ENCODE results near the gene F5.

Gene F5

GRCh38 chr1:169586395-169587255 lies at the start of gene F5:
Gene F5 (minus strand): TSS chr1:169586481. CDS start chr1:169586386, 95 bp downstream.
- peak; percentile 39 to 50 for DNase-seq (ENCODE audit: low read depth in 2 of 2, low spot score in 1 of 2)

DNA sequence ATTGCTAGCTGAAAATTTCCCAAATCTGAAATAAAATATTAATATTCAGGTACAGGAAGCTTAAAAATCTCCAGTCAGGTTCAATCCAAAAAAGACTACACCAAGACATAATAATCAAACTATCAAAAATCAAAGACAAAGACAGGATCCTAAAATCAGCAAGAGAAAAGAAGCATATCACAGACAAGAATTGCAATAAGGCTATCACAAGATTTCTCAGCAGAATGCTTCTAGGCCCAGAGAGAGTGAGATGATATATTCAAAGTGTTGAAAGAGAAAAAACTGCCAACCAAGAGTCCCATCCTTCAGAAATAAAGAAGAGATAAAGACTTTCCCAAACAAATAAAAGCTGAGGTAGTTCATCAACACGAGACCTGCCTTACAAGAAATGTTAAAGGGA lies 48.6 kb upstream of the F5 start:
- DNase-seq (ENCODE audit: low read depth in 2 of 2, low spot score in 1 of 2): no peak

DNA sequence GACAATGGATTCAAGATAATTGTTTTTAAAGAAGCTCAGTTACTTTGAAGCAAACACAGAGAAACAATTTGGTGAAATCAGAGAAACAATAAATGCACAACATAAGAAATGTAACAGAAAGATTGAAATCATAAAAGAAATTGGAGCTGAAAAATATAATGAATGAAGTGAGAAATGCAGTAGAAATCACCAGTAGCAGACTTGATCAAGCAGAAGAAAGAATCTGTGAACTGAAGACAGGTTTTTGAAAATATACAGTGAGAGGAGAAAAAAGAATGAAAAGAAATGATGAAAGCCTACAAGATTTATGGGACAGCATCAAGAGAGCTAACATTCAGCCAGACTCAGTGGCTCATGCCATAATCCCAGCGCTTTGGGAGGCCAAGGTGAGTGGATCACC lies 47.9 kb upstream of the F5 start:
- DNase-seq (ENCODE audit: low read depth in 2 of 2, low spot score in 1 of 2): no peak

- DNase-seq (ENCODE audit: low read depth in 2 of 2, low spot score in 1 of 2): no peak
Observed at GRCh38 chr1:169631249-169631648, 45.0 kb upstream of the F5 start.

- DNase-seq (ENCODE audit: low read depth in 2 of 2, low spot score in 1 of 2): no peak
Observed at GRCh38 chr1:169630006-169630405, 43.7 kb upstream of the F5 start, which contains the start of gene SELP. Gene SELP (minus strand): TSS chr1:169630124. CDS start chr1:169630074, 50 bp downstream.

DNA sequence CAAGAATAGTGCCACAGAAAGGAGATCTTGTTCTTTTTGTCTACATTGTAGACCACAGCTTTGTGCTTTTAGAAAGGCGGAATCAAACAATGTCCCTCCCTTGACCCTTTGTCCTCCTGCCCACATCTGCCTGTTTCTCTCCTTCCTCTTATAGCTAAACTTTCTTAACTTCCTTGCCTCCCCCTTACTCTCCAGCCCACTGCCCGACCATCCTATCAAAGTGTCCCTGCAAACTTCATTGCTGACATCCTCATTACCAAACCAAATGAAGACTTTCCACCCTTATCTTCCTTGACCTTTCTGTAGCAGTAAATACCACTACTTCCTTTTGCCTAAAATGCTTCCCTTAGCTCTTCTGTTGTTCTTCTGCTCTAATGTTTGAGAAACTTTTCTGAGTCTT lies 38.6 kb upstream of the F5 start:
- no peak for DNase-seq (ENCODE audit: low read depth in 2 of 2, low spot score in 1 of 2)

DNA sequence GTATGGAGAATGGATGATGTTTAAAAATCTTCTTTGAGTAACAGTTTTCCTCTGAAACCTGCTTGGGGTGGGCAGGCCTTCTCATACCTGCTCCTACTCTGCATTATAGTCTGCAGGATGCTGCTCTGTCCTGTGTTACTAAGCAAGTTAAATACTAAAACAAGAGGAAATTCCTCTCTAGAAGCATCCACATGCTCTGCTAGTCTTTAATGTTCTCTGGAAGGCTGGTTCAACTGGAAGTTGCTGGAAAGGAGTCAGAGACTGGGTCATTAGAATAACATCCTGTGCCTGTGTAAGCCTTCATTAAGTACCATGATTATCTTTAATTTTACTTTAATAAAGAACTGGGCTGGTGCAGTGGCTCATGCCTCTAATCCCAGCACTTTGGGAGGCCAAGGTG lies 37.8 kb upstream of the F5 start:
- no peak for DNase-seq (ENCODE audit: low read depth in 2 of 2, low spot score in 1 of 2)

GRCh38 chr1:169623132-169623926 lies 37.0 kb upstream of the F5 start:
- no peak for DNase-seq (ENCODE audit: low read depth in 2 of 2, low spot score in 1 of 2)

- DNase-seq (ENCODE audit: low read depth in 2 of 2, low spot score in 1 of 2): no peak
Observed at GRCh38 chr1:169620565-169620964, 34.3 kb upstream of the F5 start.

DNA sequence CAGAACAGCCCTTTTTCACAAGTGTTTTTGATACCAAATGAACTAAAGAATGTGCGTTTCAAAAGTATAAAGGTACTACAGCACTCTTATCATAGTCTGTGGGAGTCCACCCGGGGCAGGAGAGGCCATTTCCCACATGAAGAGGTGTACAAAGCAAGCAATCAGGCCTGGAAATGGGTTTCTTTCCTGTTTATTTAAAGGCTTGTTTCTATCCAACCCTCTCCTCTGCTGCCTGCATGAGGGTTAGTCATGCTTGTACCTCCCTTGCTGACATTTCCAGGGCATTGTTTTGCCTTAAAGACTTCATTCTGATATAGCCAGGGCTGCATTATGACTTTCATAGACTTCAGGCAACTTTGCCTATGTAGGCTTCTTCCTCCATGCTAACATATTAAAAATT lies 32.1 kb upstream of the F5 start:
- no peak for DNase-seq (ENCODE audit: low read depth in 2 of 2, low spot score in 1 of 2)

- DNase-seq (ENCODE audit: low read depth in 2 of 2, low spot score in 1 of 2): no peak
Observed at GRCh38 chr1:169615803-169616202, 29.5 kb upstream of the F5 start.

DNA sequence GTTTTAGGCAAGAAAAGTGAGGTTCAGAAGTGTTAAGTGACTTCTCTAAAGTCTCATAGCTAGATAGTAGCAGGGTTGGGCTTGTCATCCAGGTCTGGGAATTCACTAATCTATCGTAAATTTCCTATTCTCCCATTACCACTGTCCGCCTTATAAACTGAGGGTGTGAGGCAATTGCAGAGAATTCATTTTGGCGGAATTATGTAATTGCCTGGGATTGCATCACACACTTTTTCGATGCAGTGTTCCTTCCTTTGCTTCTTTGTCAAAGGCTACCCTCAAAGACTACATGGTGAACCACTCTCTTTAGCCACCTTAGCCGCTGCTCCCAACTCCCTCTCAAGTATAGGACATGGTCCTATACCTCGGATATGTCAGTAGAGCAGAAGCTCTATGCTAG lies 24.6 kb upstream of the F5 start:
- no peak for DNase-seq (ENCODE audit: low read depth in 2 of 2, low spot score in 1 of 2)

GRCh38 chr1:169610108-169610507 lies 23.8 kb upstream of the F5 start:
- DNase-seq (ENCODE audit: low read depth in 2 of 2, low spot score in 1 of 2): no peak

DNA sequence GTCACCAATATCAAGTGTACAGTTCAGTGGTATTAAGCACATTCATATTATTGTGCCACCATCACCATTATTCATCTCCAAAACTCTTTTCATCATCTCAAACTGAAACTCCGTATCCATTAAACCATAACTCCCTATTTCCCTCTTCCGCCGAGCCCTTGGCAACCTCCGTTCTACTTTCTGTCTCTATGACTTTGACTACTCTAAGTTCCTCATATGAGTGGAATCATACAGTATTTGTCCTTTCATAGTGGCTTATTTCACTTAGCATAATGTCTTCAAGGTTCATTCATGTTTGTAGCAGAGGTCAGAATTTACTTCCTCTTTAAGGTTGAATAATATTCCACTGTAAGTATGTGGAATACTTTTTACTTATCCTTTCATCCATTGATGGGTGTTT lies 21.9 kb upstream of the F5 start:
- no peak for DNase-seq (ENCODE audit: low read depth in 2 of 2, low spot score in 1 of 2)

DNA sequence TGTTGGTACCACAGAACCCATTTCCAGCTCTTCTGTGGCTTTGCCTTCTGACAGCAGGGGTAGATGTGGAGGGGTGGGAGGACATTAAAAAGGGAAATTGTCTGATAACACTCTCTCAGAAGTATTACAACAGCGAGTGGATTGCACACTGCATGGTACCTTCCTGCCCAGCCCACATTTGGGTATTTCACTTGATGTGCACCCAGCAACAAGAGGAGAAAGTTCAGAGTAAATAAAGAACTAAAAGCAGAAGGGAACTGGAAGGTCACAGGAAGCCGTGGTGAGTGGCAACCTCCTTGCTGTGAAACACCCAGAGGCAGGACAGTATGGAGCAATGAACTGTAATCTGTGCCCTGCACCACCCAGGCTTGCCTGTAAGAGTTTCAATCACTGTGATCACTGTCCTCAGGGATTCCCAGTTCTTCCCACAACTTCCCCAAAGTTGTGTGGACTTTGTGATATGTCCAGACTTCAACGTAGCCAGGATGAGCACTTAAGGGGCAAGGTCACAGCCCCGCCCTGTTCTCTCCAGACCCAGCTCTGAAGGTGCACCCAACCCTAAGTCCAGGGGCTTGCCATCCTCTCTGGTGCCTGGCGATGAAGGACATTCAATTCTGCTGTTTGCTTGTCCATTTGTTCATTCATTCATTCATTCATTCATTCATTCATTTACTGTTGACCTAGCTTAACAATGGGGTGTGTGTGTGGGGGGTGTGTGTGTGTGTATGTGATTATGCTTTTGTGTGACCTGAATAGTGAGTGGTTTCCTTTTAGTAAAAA lies 18.7 kb upstream of the F5 start:
- DNase-seq (ENCODE audit: low read depth in 2 of 2, low spot score in 1 of 2): peak; percentile 7 to 12

DNA sequence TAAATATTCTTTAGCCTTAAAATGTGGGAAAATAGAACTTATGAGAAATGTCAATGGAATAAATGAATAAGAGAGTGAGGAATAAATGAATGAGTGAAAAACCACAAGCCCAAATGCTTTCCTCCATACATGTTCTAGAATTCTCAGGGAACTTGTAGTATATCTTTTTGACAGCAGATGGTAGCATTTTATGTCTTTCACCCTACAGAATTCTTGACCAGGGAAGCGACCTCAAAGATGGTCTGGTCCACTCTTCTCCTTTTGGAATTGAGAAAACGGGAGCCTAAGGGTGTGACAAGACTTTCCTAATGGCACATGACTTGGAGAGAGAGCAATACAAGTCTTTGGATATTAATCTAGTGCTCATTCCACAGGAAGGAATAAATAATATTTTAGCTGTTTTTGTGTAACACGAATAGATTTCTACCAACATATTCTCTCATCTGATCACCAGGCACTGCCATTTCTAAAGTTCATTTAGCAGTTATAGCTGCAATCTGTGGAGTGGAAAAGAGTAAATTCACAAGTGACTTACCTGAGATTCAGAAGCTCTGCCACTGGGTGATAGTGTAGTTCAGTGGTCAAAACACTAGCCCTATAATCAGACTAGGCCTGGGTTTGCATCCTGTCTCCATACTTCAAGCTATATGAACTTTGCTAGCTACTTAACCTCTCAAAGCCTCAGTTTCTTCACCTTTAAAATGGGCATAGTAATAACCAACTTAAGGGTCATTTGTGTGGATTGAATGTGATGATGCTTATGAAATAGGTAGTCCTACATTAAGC lies 15.0 kb upstream of the F5 start:
- DNase-seq (ENCODE audit: low read depth in 2 of 2, low spot score in 1 of 2): no peak

DNA sequence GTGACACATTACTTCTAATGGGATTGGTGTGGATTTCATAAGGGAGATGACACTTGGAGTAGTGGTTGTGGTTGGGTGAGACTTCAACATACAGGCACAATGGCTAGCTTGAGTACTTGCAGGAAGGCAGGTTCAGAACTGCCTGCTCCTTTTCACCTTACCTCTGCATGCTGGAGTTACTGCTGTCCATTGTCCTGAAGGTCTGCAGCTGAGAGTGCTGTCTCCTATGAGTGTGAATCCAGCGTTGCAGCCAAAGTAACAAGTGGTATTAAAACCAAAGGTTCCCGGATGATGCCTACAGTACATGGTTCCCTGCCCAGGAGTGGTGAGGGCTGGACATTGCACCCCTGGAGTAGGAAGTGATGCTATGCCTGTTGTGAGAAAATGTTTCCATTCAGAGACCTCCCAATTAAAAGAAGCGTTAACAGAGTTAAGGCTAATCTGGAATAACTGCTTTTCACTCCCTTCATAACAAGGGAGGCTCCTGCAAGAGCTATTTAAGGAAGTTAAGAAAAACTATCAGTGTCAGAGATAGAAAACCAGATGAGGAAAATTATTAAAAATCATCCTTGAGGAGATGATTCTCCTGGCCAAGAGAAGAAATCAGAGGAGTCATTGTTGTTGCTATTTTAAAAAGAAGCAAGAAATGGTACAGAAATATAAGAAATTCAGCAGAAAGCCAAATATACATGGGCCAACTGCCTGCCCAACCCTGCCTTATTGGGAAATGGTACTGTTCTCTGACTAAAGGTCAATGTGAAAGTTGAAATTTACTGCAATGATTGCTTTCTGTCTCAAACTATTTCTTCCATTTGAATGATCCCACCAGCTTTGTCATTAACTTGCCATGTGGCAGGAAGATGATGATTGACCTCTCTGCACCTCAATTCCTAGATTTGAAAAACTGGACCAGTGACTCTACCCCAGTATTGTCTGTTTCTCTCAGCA lies 9.8 kb upstream of the F5 start:
- no peak for DNase-seq (ENCODE audit: low read depth in 2 of 2, low spot score in 1 of 2)

GRCh38 chr1:169594391-169594790 lies 8.1 kb upstream of the F5 start:
- no peak for DNase-seq (ENCODE audit: low read depth in 2 of 2, low spot score in 1 of 2)

- no peak for DNase-seq (ENCODE audit: low read depth in 2 of 2, low spot score in 1 of 2)
Observed at GRCh38 chr1:169590932-169591331, 4.7 kb upstream of the F5 start.
